Neural cell (in vitro differentiated cells): ENCODE measurements around the gene AGAP3. TPM values are rescaled to one million over a fixed set of nuclear protein-coding genes. Genes with fewer than 3 reads are reported as not detected.

Source experiments
- H2AFZ ChIP-seq: fragments of 200-600, 300-800 bp; sonication (generic), shearing (Covaris generic); 2 replicates; pipeline ENCODE4 v1.6.0; 2014; ENCODE audit warnings: low read depth, mild to moderate bottlenecking, antibody characterized with exemption, low read length, moderate library complexity
- H3F3A ChIP-seq: fragments of 200-600 bp; shearing (Covaris generic); 2 replicates; pipeline ENCODE4 v1.6.1; 2016; ENCODE audit warnings: mild to moderate bottlenecking, moderate library complexity, mixed read lengths, antibody characterized with exemption, low read length; ENCODE audit not compliant: insufficient read depth, poor library complexity, severe bottlenecking
- H3K27ac ChIP-seq: fragments of 200-600, 300-800 bp; sonication (generic), shearing (Covaris generic); 2 replicates; pipeline ENCODE4 v1.5.1; 2014; ENCODE audit warnings: mild to moderate bottlenecking, low read length, moderate library complexity
- H3K27me3 ChIP-seq: fragments of 300-800, 200-600 bp; sonication (generic), shearing (Covaris generic); 2 replicates; pipeline ENCODE4 v1.6.0; 2014; ENCODE audit warnings: mild to moderate bottlenecking, low read depth, low read length, moderate library complexity; ENCODE audit not compliant: insufficient read depth
- H3K36me3 ChIP-seq: fragments of 300-800, 200-600 bp; sonication (generic), shearing (Covaris generic); 2 replicates; pipeline ENCODE4 v1.5.1; 2014; ENCODE audit warnings: mild to moderate bottlenecking, antibody characterized with exemption, low read length, moderate library complexity; ENCODE audit not compliant: insufficient read depth
- H3K4me2 ChIP-seq: fragments of 300-800, 200-600 bp; sonication (generic), shearing (Covaris generic); 2 replicates; pipeline ENCODE4 v1.6.0; 2014; ENCODE audit warnings: mild to moderate bottlenecking, low read length
- H3K4me3 ChIP-seq: fragments of 300-800, 200-600 bp; sonication (generic), shearing (Covaris generic); 2 replicates; pipeline ENCODE4 v1.5.1; 2014; ENCODE audit warnings: mild to moderate bottlenecking, low read length, moderate library complexity
- H3K79me2 ChIP-seq: fragments of 200-600 bp; shearing (Covaris generic); replicated peaks from 2 replicates; pipeline ENCODE4 v1.6.0; 2014; ENCODE audit warnings: mild to moderate bottlenecking, low read length, moderate library complexity; ENCODE audit not compliant: insufficient read depth
- H3K9ac ChIP-seq: fragments of 300-800, 200-600 bp; sonication (generic), shearing (Covaris generic); 2 replicates; pipeline ENCODE4 v1.6.1; 2016; ENCODE audit warnings: mild to moderate bottlenecking, low read length, mixed read lengths
- H3K9me2 ChIP-seq: fragments of 200-600 bp; shearing (Covaris generic); 2 replicates; pipeline ENCODE4 v1.6.1; 2016; ENCODE audit warnings: mild to moderate bottlenecking, low read length, mixed read lengths; ENCODE audit not compliant: insufficient read depth
- H3K9me3 ChIP-seq: fragments of 200-600, 300-800 bp; sonication (generic), shearing (Covaris generic); 2 replicates; pipeline ENCODE4 v1.6.1; 2016; ENCODE audit warnings: mild to moderate bottlenecking, mixed run types, low read length, moderate library complexity, mixed read lengths
- H4K20me1 ChIP-seq: fragments of 200-600 bp; shearing (Covaris generic); 2 replicates; pipeline ENCODE4 v1.6.1; 2016; ENCODE audit warnings: mild to moderate bottlenecking, mixed run types; ENCODE audit not compliant: insufficient read depth
- CTCF ChIP-seq: fragments of 450-650 bp; IDR thresholded peaks from 2 replicates; pipeline ENCODE4 v1.5.1; 2014; ENCODE audit warnings: antibody characterized with exemption, mild to moderate bottlenecking, moderate library complexity; ENCODE audit not compliant: poor library complexity, severe bottlenecking
- EP300 ChIP-seq: fragments of 450-650 bp; conservative IDR thresholded peaks from 2 replicates; pipeline ENCODE4 v1.6.1; 2014; ENCODE audit warnings: antibody characterized with exemption, mild to moderate bottlenecking, moderate library complexity; ENCODE audit not compliant: poor library complexity, severe bottlenecking
- EZH2 ChIP-seq: fragments of 200-600, 300-800 bp; shearing (Covaris generic), sonication (generic); IDR thresholded peaks from 2 replicates; pipeline ENCODE4 v1.6.1; 2014; ENCODE audit warnings: antibody characterized with exemption, low read length, borderline replicate concordance, mild to moderate bottlenecking; ENCODE audit not compliant: insufficient read depth, poor library complexity, severe bottlenecking
- MXI1 ChIP-seq: fragments of 450-650 bp; conservative IDR thresholded peaks from 2 replicates; pipeline ENCODE4 v1.6.1; 2014; ENCODE audit warnings: antibody characterized with exemption, mild to moderate bottlenecking; ENCODE audit not compliant: poor library complexity, severe bottlenecking
- POLR2AphosphoS5 ChIP-seq: IDR thresholded peaks from 2 replicates; pipeline ENCODE4 v1.6.1; 2012
- RAD21 ChIP-seq: fragments of 450-650 bp; conservative IDR thresholded peaks from 2 replicates; pipeline ENCODE4 v1.6.1; 2014; ENCODE audit warnings: antibody characterized with exemption, mild to moderate bottlenecking, moderate library complexity
- SMC3 ChIP-seq: fragments of 450-650 bp; conservative IDR thresholded peaks from 2 replicates; pipeline ENCODE4 v1.6.1; 2014; ENCODE audit warnings: antibody characterized with exemption, mild to moderate bottlenecking, moderate library complexity; ENCODE audit not compliant: poor library complexity
- TAF1 ChIP-seq: IDR thresholded peaks from 2 replicates; pipeline ENCODE4 v1.6.1; 2012; ENCODE audit warnings: low read depth
- polyA plus RNA-seq: library from polyadenylated mRNA; depleted of rRNA; stranded (reverse); fragments of >200 nt; gene quantifications from 2 replicates; pipeline ENCODE4 v1.2.3, GENCODE V29; 2014
- TF ChIP-seq, protein P1 (sequence below): IDR thresholded peaks from 2 replicates; pipeline ENCODE4 v1.6.1; 2012; ENCODE audit warnings: borderline replicate concordance

The AGAP3 gene
- polyA plus RNA-seq, 1 donor from 2014 or later = 117 TPM

- no peak overlapping the region for H2AFZ ChIP-seq
- no peak for TF ChIP-seq EZH2
- H3K79me2 ChIP-seq = no peaks in the 10 kb centered on the region
- no peak overlapping the region for H3K9ac ChIP-seq
- H3K27me3 ChIP-seq = no peaks in the 10 kb centered on the region
- H3K4me2 ChIP-seq = no peak overlapping the region
- no peaks in the 10 kb centered on the region for H3K36me3 ChIP-seq
- H3K9me3 ChIP-seq = no peaks in the 10 kb centered on the region
- H4K20me1 ChIP-seq = no peaks in the 10 kb centered on the region
- H3F3A ChIP-seq = no peaks in the 10 kb centered on the region
- no peak overlapping the region for H3K4me3 ChIP-seq
- H3K27ac ChIP-seq = no peak overlapping the region
- H3K9me2 ChIP-seq = no peaks in the 10 kb centered on the region
These were observed 93.1 kb downstream of the AGAP3 start for GRCh38 chr7:151179287-151179860.

- TF ChIP-seq EP300 (no peak), RAD21 (no peak), POLR2AphosphoS5 (no peak), MXI1 (no peak), TAF1 (no peak), EZH2 (no peak), CTCF (no peak), SMC3 (no peak)
- TF ChIP-seq, protein P1, sequence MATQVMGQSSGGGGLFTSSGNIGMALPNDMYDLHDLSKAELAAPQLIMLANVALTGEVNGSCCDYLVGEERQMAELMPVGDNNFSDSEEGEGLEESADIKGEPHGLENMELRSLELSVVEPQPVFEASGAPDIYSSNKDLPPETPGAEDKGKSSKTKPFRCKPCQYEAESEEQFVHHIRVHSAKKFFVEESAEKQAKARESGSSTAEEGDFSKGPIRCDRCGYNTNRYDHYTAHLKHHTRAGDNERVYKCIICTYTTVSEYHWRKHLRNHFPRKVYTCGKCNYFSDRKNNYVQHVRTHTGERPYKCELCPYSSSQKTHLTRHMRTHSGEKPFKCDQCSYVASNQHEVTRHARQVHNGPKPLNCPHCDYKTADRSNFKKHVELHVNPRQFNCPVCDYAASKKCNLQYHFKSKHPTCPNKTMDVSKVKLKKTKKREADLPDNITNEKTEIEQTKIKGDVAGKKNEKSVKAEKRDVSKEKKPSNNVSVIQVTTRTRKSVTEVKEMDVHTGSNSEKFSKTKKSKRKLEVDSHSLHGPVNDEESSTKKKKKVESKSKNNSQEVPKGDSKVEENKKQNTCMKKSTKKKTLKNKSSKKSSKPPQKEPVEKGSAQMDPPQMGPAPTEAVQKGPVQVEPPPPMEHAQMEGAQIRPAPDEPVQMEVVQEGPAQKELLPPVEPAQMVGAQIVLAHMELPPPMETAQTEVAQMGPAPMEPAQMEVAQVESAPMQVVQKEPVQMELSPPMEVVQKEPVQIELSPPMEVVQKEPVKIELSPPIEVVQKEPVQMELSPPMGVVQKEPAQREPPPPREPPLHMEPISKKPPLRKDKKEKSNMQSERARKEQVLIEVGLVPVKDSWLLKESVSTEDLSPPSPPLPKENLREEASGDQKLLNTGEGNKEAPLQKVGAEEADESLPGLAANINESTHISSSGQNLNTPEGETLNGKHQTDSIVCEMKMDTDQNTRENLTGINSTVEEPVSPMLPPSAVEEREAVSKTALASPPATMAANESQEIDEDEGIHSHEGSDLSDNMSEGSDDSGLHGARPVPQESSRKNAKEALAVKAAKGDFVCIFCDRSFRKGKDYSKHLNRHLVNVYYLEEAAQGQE = no peak
- Histone ChIP-seq H3K4me3 (no peak overlapping the region), H2AFZ (no peak overlapping the region), H3K79me2 (no peaks in the 10 kb centered on the region), H3K27me3 (no peaks in the 10 kb centered on the region), H3K9me2 (no peaks in the 10 kb centered on the region), H3K27ac (no peak overlapping the region), H4K20me1 (no peaks in the 10 kb centered on the region), H3K9me3 (no peaks in the 10 kb centered on the region), H3K9ac (no peak overlapping the region), H3K36me3 (no peaks in the 10 kb centered on the region), H3F3A (no peaks in the 10 kb centered on the region), H3K4me2 (no peak overlapping the region)
These were observed 93.7 kb downstream of the AGAP3 start for GRCh38 chr7:151179946-151180345.

- Histone ChIP-seq H3K36me3 (no peaks in the 10 kb centered on the region), H3K9me2 (no peaks in the 10 kb centered on the region), H3K27ac (no peak overlapping the region), H2AFZ (no peak overlapping the region), H3K27me3 (no peaks in the 10 kb centered on the region), H3F3A (no peaks in the 10 kb centered on the region), H4K20me1 (no peaks in the 10 kb centered on the region), H3K9ac (no peak overlapping the region), H3K4me2 (no peak overlapping the region), H3K9me3 (no peaks in the 10 kb centered on the region), H3K79me2 (no peaks in the 10 kb centered on the region), H3K4me3 (no peak overlapping the region)
- TF ChIP-seq RAD21 (no peak), TAF1 (no peak), SMC3 (no peak), POLR2AphosphoS5 (no peak), EP300 (no peak), MXI1 (no peak), EZH2 (no peak), CTCF (no peak)
- TF ChIP-seq, protein P1 = no peak
These were observed 94.7 kb downstream of the AGAP3 start for GRCh38 chr7:151181011-151181431.
